ENCODE measurements around the gene FSD2. TPM values are rescaled to one million over a fixed set of nuclear protein-coding genes. Genes with fewer than 3 reads are reported as not detected.
"Not testable (repeated sequence)": the region's sequence is repeated elsewhere in the genome, so short reads cannot be mapped to it uniquely, and the experiment has no call there.

Gene FSD2
- total and polyA plus RNA-seq, 2 of the 4 experiments (the other 2 are of a cell fraction): not detected

- H3K4me1 ChIP-seq (ENCODE audit: control insufficient read depth, insufficient read depth, low read length); H2BK20ac ChIP-seq (ENCODE audit: low read depth, low read length); H2AK9ac ChIP-seq (replicated peaks; ENCODE audit: low read depth, low read length, poor library complexity); H2AK5ac ChIP-seq (ENCODE audit: low read depth, low read length); dilution Hi-C loops (cut with HindIII; ENCODE audit: low sequenced_read_pairs, unreplicated experiment); H2AFZ ChIP-seq (replicated peaks; ENCODE audit: low read length, poor library complexity); H3K18ac ChIP-seq (ENCODE audit: low read depth, low read length); BruUV-seq (replicated peaks); H3K56ac ChIP-seq (ENCODE audit: extremely low read depth, insufficient read depth, low read length); H3K9me3 ChIP-seq (ENCODE audit: control insufficient read depth, insufficient read depth, low read length); H3K4me3 ChIP-seq (ENCODE audit: insufficient read depth, low read depth, low read length); H2BK5ac ChIP-seq (ENCODE audit: low read depth, low read length, poor library complexity, severe bottlenecking); H3K27me3 ChIP-seq (ENCODE audit: control insufficient read depth, insufficient read depth, low read length); H4K8ac ChIP-seq (ENCODE audit: low read depth in 2 of 2, low read length in 2 of 2); H3K9me1 ChIP-seq (ENCODE audit: insufficient read depth, low read length); H4K20me1 ChIP-seq (ENCODE audit: insufficient read depth, low read length); DNase-seq; ATAC-seq (ENCODE audit: low read depth); H3K23ac ChIP-seq (ENCODE audit: low read depth, low read length); POLR2A ChIA-PET (ENCODE audit: unreplicated experiment); H3K14ac ChIP-seq (replicated peaks; ENCODE audit: low read depth, low read length); H2BK15ac ChIP-seq (ENCODE audit: low read depth, low read length); H3K79me1 ChIP-seq (ENCODE audit: low read depth in 1 of 2, low read length in 2 of 2); H3K27ac ChIP-seq (ENCODE audit: insufficient read depth, low read length); CTCF ChIA-PET; H2BK120ac ChIP-seq (ENCODE audit: low read depth, low read length); H3K9ac ChIP-seq (ENCODE audit: low read depth, low read length); H3K4me2 ChIP-seq (ENCODE audit: low read depth, low read length); in situ Hi-C loops (cut with MboI; ENCODE audit: low sequenced_read_pairs); H3K4ac ChIP-seq (ENCODE audit: low read depth, low read length); H4K91ac ChIP-seq (ENCODE audit: insufficient read depth, low read depth, low read length); H4K5ac ChIP-seq (ENCODE audit: low read depth, low read length): not testable (repeated sequence)
- intact Hi-C loops (cut with micrococcal nuclease): loop anchor here (5.0 kb wide), 1 partner anchor 41 kb away; the partner anchor contains the start of genes FSD2 and WHAMM
- peaks cover 12% of the 10 kb centered on the region for H3K36me3 ChIP-seq (ENCODE audit: control insufficient read depth, insufficient read depth, low read length)
- 92% methylated on average over 6 of the region's 7 CpGs; no CpG with 5 or more reads in 1 of the 2 experiments for WGBS, 2 experiments (ENCODE audit: extremely low coverage in 2 of 2, insufficient read length in 1 of 2)
Observed at GRCh38 chr15:82766201-82766600, 39.7 kb downstream of the FSD2 start.

Data from IMR-90 (cell line).